Posterior vena cava (tissue), 2 donors: ENCODE results near the gene ILK. TPM values are rescaled to one million over a fixed set of nuclear protein-coding genes. Genes with fewer than 3 reads are reported as not detected.

ENCODE experiments used
- DNase-seq: peaks from one replicate; pipeline ENCODE4 v3.0.0-alpha.2; 2020; ENCODE audit warnings: low spot score
- intact Hi-C, 2 donors: fragments of 100-400 bp; cut with DNase I; formaldehyde crosslinking; loops; one replicate each; pipeline versions ENCODE4 v1.14.1 to v1.14.2; 2022 to 2023
- total RNA-seq, 2 donors: library from RNA; stranded (reverse); fragmentation: NEBNext Ultra II Directional; extraction: Animal tissue kit (Norgen Biotek cat#: 25700); gene quantifications; one replicate each; pipeline ENCODE4 v1.2.1, GENCODE V29; 2021
- donor health status: DM: yes; HTN: yes; CAD: no.
- donor health status: DM: yes; HTN: yes; CAD: no.

ILK gene
- total RNA-seq, 2 donors from 2014 or later = 340 to 384 TPM

GRCh38 chr11:6615046-6615445 is 11.5 kb downstream of the ILK start:
- no peak for DNase-seq
- intact Hi-C loops = loop anchor here in 1 of 2 donors (5.0 kb wide), 1 partner anchor 42 kb away; the partner anchor contains the start of gene DCHS1

- intact Hi-C loops = loop anchor here in 1 of 2 donors (5.0 kb wide), 1 partner anchor 41 kb away; the partner anchor contains the start of gene DCHS1
- no peak for DNase-seq
Measured at GRCh38 chr11:6615882-6616585, 12.5 kb downstream of the ILK start.

- peak; percentile 83 for DNase-seq
- intact Hi-C loops = loop anchor here in 1 of 2 donors (5.0 kb wide), 1 partner anchor 41 kb away; the partner anchor contains the start of gene DCHS1
Measured at GRCh38 chr11:6616596-6617250, 13.1 kb downstream of the ILK start.

GRCh38 chr11:6617315-6617781 is 13.8 kb downstream of the ILK start:
- DNase-seq = no peak
- intact Hi-C loops = loop anchor here in 1 of 2 donors (5.0 kb wide), 1 partner anchor 40 kb away; the partner anchor contains the start of gene DCHS1

GRCh38 chr11:6618117-6619003 is 14.8 kb downstream of the ILK start:
- intact Hi-C loops = loop anchor here in 1 of 2 donors (5.0 kb wide), 1 partner anchor 39 kb away; the partner anchor contains the start of gene DCHS1
- peak; percentile 81 for DNase-seq

GRCh38 chr11:6619004-6619745 is 15.6 kb downstream of the ILK start, which contains the start of gene TPP1:
Gene TPP1, minus strand, starts transcription at chr11:6619422. Its CDS starts 22 bp downstream, at chr11:6619400.
- intact Hi-C loops = loop anchor here in 1 of 2 donors (5.0 kb wide), 1 partner anchor 38 kb away; the partner anchor contains the start of gene DCHS1
- DNase-seq = peak; percentile 96

GRCh38 chr11:6620636-6621035 is 17.1 kb downstream of the ILK start:
- intact Hi-C loops = no loop called here
- no peak for DNase-seq

GRCh38 chr11:6621711-6622211 is 18.2 kb downstream of the ILK start:
- intact Hi-C loops = no loop called here
- DNase-seq = peak; percentile 72

GRCh38 chr11:6622261-6623171 is 18.9 kb downstream of the ILK start:
- DNase-seq = peak; percentile 76
- intact Hi-C loops = no loop called here

GRCh38 chr11:6623391-6624363 is 20.1 kb downstream of the ILK start:
- no peak for DNase-seq
- intact Hi-C loops = no loop called here

- intact Hi-C loops = no loop called here
- no peak for DNase-seq
Measured at GRCh38 chr11:6625156-6625831, 21.7 kb downstream of the ILK start.

- intact Hi-C loops = no loop called here
- DNase-seq = no peak
Measured at GRCh38 chr11:6625832-6626420, 22.4 kb downstream of the ILK start.

- intact Hi-C loops = no loop called here
- DNase-seq = no peak
Measured at GRCh38 chr11:6626971-6627761, 23.6 kb downstream of the ILK start.

- DNase-seq = no peak
- intact Hi-C loops = no loop called here
Measured at GRCh38 chr11:6627762-6628241, 24.2 kb downstream of the ILK start.
